GM10266 (cell line): ENCODE results near the gene AUTS2.

Source experiments
- DNase-seq: peaks from one replicate; pipeline ENCODE4 v3.0.0; 2012; ENCODE audit errors: extremely low spot score
- TF ChIP-seq, protein P1 (sequence below): IDR thresholded peaks from 2 replicates; pipeline ENCODE4 v1.5.1; 2012; ENCODE audit warnings: mild to moderate bottlenecking, low read depth; ENCODE audit not compliant: control insufficient read depth, insufficient read depth; ENCODE audit errors: missing control alignments

AUTS2 gene

DNA sequence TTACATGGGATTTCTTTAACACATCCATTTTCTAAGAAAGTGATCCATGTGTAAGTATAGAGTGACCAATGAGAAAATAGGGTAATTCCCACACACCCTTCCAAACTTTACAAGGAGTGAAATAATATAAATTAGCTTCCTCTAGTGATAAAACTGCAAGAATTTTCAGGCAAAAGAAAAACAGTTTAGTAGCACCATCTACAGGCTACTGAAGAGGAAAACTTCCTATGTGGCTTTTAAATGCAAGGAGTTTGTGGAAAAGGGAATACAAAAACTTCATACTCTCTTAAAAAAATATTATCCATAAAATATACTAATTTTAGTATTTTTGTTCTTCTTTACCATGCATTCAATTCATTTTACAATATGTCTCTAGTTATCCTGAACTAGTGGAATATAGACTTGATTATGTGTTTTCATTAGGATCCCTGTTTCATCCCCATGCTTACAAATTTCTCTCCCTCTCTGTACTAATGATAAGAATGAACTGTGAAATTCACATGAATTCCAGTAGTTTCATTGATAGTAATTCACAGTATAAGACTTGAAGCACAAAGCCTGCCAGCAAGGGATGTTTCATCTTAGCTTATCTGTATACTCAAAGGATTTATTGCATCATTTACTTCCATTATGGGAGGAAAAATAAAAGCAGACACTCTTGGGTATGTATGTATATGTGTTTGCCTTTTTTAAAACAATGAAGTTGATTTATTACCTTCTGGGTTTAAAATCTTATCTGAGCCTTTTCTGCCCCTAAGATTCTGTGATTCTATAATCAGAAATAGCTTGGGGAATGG lies 442.9 kb downstream of the AUTS2 start:
- TF ChIP-seq, protein P1, sequence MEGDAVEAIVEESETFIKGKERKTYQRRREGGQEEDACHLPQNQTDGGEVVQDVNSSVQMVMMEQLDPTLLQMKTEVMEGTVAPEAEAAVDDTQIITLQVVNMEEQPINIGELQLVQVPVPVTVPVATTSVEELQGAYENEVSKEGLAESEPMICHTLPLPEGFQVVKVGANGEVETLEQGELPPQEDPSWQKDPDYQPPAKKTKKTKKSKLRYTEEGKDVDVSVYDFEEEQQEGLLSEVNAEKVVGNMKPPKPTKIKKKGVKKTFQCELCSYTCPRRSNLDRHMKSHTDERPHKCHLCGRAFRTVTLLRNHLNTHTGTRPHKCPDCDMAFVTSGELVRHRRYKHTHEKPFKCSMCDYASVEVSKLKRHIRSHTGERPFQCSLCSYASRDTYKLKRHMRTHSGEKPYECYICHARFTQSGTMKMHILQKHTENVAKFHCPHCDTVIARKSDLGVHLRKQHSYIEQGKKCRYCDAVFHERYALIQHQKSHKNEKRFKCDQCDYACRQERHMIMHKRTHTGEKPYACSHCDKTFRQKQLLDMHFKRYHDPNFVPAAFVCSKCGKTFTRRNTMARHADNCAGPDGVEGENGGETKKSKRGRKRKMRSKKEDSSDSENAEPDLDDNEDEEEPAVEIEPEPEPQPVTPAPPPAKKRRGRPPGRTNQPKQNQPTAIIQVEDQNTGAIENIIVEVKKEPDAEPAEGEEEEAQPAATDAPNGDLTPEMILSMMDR, result peak; percentile 27
- DNase-seq, result no peak

DNA sequence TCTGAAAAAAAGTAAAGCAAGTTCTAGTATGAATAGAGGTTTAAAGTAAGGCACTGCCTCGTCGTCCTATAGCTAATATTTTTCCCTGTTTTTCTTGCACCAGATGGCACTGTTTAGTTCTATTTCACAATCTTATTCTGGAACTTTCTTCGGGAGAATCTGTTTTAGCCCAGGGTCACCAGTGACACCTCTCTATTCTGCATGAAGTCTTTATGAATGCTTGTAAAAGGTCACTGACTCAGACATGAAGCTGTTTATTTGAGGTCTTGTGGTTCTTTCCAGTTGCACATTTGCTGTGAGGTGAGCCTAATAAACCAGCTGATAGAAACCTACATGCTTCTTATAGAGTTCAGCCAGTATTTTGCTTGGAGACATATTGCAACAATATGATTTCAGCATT lies 444.3 kb downstream of the AUTS2 start:
- TF ChIP-seq, protein P1, result no peak
- DNase-seq, result no peak

DNA sequence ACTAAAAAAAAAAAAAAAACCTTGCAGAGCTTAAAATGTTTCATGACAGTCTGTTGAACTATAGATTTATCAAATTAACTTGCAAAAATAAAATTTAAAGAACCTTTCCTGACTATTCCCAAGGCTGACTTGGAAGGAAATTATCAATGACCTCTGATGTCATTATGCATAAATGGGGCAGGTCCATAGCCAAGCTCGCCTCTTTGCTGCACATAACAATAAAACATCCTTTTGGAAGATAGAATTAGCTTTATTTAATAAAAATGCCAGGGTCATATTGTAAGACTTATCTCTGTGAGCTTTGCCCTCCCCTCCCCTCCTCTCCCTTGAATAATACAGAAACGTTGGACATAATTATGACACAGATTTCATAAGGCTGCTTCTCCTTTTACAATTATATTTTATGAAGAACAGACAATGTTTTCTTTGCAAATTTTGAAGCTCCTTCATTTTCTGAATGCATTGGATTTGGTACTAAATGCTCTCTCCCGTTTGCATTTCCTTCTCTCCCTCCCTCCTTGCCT lies 444.8 kb downstream of the AUTS2 start:
- TF ChIP-seq, protein P1, result no peak
- no peak for DNase-seq

DNA sequence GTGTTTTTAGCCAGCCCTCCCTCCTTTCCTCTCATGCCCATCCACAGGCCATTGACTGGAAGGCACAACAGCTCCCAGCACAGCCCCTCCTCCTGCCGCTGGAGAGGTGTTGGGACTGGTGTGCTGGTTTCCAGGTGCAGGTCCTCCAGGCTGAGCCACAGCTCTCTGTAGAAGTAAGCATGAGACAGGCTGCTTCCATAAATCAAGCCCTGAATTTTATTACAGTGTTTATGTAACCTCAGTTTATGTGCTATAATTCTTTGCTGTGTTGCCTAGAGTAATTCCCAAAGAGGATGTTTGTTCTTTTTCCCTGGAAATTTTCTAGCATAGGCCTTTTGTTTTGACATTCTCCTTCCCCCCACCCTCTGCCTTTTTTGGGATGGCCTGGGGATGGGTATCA lies 445.8 kb downstream of the AUTS2 start:
- no peak for DNase-seq
- TF ChIP-seq, protein P1, result no peak

DNA sequence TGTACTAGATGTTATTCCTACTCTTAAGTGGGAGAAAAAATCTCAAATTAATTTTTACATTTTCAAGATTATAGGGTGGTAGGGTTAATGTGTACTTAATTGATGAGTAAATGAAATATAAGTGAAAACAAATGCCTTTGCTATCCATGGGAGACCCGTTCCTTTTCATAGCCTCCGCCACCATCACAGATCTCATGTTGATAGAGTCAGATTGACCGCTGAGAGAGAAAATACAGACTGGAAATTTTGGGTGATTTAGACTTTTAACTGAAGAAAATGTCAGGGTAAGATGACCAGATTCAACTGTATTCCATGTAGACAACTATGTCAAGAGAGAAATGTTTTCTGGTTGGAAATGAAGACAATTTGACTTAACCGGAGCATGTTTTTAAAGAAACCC lies 446.2 kb downstream of the AUTS2 start:
- TF ChIP-seq, protein P1, result no peak
- no peak for DNase-seq

DNA sequence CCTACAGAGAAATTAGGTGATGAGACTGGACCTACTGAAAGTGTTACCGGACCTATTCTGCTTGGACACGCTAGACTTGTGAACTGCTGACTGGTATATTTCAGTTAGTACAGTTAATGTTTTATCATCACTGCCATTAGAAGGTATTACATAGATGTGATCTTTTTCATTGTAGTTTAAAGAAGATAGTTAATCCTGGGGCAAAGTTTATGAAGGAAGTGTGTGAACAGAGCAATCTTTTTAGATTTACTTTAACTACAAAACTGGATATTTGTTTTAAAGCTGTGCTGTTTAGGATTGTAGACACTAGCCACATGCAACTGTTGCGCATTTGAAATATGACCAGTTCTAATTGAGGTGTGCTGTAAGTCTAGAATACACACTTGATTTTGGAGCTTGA lies 446.7 kb downstream of the AUTS2 start:
- DNase-seq, result no peak
- TF ChIP-seq, protein P1, result no peak

DNA sequence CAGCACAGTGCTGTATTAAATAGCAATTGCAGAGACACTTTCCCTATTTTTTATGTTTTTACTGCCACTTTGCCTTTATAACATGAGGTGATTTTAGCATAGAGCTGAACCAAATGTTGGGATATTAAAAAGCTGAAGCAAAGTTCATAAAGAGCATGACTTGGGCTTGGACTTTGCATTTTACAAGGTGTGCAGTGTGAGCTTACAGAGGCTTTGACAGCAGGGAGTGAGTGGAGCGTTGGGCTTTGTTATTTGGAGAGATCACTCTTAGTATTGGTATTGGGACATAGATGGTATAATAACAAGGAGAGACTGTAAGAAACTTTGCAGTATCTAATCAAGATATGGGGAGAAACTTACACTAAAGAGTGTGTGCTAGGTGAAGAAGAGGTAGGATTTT lies 449.1 kb downstream of the AUTS2 start:
- no peak for DNase-seq
- TF ChIP-seq, protein P1, result no peak
